ENCODE results near the gene TNC. TPM values are rescaled to one million over a fixed set of nuclear protein-coding genes. Genes with fewer than 3 reads are reported as not detected.

The TNC gene
- total RNA-seq, 1 donor from 2014 or later = 137 TPM

GRCh38 chr9:115022760-115023434 lies 95.1 kb downstream of the TNC start:
- Histone ChIP-seq H3K27me3 (no peaks in the 10 kb centered on the region), H3K4me3 (no peak overlapping the region), H3K36me3 (no peaks in the 10 kb centered on the region), H3K4me1 (peaks cover 0 to 4% of the 10 kb centered on the region in 2 donors), H3K27ac (no peak overlapping the region), H3K9me3 (no peaks in the 10 kb centered on the region)
- DNase-seq (ENCODE audit: low spot score in 2 of 2) = no peak
- intact Hi-C loops (cut with DNase I) = no loop called here
- no peak for TF ChIP-seq CTCF (IDR thresholded peaks at IDR 0.05)

- intact Hi-C loops (cut with DNase I) = loop anchor here (5.0 kb wide), 1 partner anchor 504 kb away; no protein-coding TSS in a partner anchor
- Histone ChIP-seq H3K4me3 (no peak overlapping the region), H3K27me3 (no peaks in the 10 kb centered on the region), H3K4me1 (peaks cover 0 to 4% of the 10 kb centered on the region in 2 donors), H3K9me3 (no peaks in the 10 kb centered on the region), H3K27ac (peak overlapping the region; percentile 6 to 20), H3K36me3 (no peaks in the 10 kb centered on the region)
- no peak for TF ChIP-seq CTCF (IDR thresholded peaks at IDR 0.05)
- DNase-seq (ENCODE audit: low spot score in 2 of 2) = no peak
Observed at GRCh38 chr9:115018547-115019435, 99.2 kb downstream of the TNC start.

GRCh38 chr9:115016344-115016743 lies 101.6 kb downstream of the TNC start:
- DNase-seq (ENCODE audit: low spot score in 2 of 2) = no peak
- H3K4me3 ChIP-seq = no peak overlapping the region
- H3K27ac ChIP-seq = no peak overlapping the region
- H3K27me3 ChIP-seq = no peaks in the 10 kb centered on the region
- no peaks in the 10 kb centered on the region for H3K36me3 ChIP-seq
- H3K9me3 ChIP-seq = no peaks in the 10 kb centered on the region
- intact Hi-C loops (cut with DNase I) = loop anchor here (5.0 kb wide), 1 partner anchor 506 kb away; no protein-coding TSS in a partner anchor
- TF ChIP-seq CTCF (IDR thresholded peaks at IDR 0.05) = no peak
- peaks cover 0 to 4% of the 10 kb centered on the region in 2 donors for H3K4me1 ChIP-seq

- H3K4me1 ChIP-seq = peaks cover 0 to 4% of the 10 kb centered on the region in 2 donors
Observed at GRCh38 chr9:115015018-115015635, 102.8 kb downstream of the TNC start.

More at GRCh38 chr9:115015018-115015635, 102.8 kb downstream of the TNC start:
- intact Hi-C loops (cut with DNase I) = loop anchor here (2.0 to 5.0 kb wide), 2 partner anchors 507 to 610 kb away; no protein-coding TSS in a partner anchor
- TF ChIP-seq CTCF (IDR thresholded peaks at IDR 0.05) = peak; percentile 19 to 50 (median 25)
- Histone ChIP-seq H3K4me3 (no peak overlapping the region), H3K9me3 (no peaks in the 10 kb centered on the region), H3K36me3 (no peaks in the 10 kb centered on the region), H3K27me3 (no peaks in the 10 kb centered on the region), H3K27ac (no peak overlapping the region)
- no peak for DNase-seq (ENCODE audit: low spot score in 2 of 2)
